ENCODE results near the gene OR1Q1.
"Not testable (repeated sequence)": the region's sequence is repeated elsewhere in the genome, so short reads cannot be mapped to it uniquely, and the experiment has no call there.

The OR1Q1 gene

DNA sequence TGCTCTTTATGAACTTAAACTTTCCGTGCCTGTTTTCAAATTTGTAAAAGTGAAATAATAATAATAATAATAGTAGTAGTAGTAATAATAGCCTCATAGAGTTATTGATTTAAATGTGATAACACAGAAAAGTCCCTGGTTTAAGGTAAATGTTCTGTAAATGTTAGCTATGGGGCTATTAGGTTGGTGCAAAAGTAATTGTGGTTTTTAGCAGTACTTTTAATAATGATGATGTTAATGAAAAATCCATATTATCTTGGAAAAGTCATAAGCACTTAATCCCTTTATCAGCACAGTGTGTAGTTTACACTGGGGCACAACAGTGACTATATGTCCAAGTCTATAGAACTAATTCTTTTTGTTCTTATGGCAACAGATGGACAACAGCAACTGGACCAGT, at the start of gene OR1Q1:
OR1Q1 (plus strand) TSS at position 377 of the 400 bp plus-strand sequence; CDS start at position 377, 0 bp downstream.
- no peak within 1 kb of the TSS for H3K4me3 ChIP-seq (ENCODE audit: low read depth, low read length)
- DNase-seq (ENCODE audit: low read depth), result no peak
- TF ChIP-seq, protein P1, sequence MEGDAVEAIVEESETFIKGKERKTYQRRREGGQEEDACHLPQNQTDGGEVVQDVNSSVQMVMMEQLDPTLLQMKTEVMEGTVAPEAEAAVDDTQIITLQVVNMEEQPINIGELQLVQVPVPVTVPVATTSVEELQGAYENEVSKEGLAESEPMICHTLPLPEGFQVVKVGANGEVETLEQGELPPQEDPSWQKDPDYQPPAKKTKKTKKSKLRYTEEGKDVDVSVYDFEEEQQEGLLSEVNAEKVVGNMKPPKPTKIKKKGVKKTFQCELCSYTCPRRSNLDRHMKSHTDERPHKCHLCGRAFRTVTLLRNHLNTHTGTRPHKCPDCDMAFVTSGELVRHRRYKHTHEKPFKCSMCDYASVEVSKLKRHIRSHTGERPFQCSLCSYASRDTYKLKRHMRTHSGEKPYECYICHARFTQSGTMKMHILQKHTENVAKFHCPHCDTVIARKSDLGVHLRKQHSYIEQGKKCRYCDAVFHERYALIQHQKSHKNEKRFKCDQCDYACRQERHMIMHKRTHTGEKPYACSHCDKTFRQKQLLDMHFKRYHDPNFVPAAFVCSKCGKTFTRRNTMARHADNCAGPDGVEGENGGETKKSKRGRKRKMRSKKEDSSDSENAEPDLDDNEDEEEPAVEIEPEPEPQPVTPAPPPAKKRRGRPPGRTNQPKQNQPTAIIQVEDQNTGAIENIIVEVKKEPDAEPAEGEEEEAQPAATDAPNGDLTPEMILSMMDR (IDR thresholded peaks at IDR 0.05; ENCODE audit: control insufficient read depth, extremely low read depth, insufficient read depth), result no peak

DNA sequence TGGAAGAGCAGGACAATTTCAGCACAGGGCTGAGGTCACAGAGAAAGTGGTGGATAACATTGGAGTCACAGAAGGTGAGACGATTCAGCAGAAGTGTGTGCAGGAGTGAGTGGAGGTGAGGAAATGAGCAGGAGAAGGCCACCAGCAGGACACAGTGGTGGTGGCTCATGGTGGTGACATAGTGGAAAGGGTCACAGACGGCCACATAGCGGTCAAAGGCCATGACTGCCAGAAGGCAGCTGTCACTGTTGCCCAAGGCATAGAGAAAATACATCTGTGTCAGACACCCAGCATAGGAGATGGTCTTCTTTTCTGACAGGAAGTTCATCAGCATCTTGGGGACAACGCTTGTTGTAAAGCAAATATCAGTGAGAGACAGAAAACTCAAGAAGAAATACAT, 46.6 kb upstream of the OR1Q1 start:
- no peak overlapping the region for H3K4me3 ChIP-seq (ENCODE audit: low read depth, low read length)
- no peak for DNase-seq (ENCODE audit: low read depth)
- TF ChIP-seq, protein P1 (IDR thresholded peaks at IDR 0.05; ENCODE audit: control insufficient read depth, extremely low read depth, insufficient read depth), result no peak

DNA sequence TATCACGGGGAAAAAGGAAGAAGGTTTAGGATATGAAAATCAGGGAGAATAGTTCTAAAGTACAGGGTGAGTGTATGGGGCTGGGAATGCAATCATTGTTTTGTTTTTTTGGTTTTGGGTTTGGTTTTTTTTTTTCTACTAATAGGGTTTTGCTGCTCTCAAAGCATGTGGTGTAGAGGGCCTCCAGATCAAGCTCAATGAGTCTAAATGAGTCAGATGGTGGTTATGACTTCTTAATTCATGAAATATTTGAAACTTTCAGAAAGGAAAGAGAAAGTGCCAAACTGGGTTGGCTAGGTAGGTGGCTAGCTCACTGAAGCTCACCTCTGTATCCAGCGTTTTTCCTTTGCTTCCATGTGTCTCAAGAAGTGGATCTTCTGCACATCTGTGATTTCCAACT, 42.1 kb upstream of the OR1Q1 start:
- H3K4me3 ChIP-seq (ENCODE audit: low read depth, low read length), result no peak overlapping the region
- DNase-seq (ENCODE audit: low read depth), result no peak
- TF ChIP-seq, protein P1 (IDR thresholded peaks at IDR 0.05; ENCODE audit: control insufficient read depth, extremely low read depth, insufficient read depth), result no peak

DNA sequence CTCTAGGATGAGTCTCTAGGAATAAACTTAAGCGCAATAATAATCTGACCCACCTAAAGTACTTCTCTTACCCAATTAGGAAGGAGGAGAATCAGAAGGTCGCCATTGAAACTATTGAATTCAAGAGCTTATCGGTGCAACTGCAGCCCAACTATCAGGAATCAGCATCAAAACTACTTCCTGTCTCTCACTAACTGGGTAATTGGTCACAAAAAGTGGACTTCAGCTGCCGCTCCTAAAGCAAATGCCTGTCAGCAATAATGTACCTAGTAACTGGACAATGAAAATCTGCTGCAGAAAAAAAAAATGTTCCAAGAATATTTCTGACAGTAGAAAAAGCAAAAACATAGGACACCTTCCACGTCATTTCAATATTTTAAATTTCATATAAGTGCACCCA, 34.7 kb upstream of the OR1Q1 start:
- H3K4me3 ChIP-seq (ENCODE audit: low read depth, low read length), result no peak overlapping the region
- DNase-seq (ENCODE audit: low read depth), result no peak
- TF ChIP-seq, protein P1 (IDR thresholded peaks at IDR 0.05; ENCODE audit: control insufficient read depth, extremely low read depth, insufficient read depth), result no peak

DNA sequence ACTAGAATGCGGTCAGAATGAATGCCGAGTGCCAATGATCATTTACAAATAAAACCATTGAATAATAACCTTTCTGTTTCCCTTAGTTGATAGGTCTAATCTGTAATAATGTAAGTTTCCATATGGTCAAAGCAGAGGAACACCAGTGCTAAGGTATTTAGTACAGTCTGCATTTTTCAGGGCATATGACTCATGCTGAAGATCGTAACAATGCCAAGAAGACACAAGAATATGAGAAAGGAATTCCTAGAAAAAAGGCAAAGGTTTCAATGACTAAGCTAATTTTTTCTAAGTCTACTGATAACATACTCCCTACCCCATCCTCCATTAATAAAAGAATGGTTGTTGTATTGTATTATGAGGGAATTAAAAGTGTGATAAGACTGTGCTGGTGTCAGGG, 34.2 kb upstream of the OR1Q1 start:
- DNase-seq (ENCODE audit: low read depth), result no peak
- TF ChIP-seq, protein P1 (IDR thresholded peaks at IDR 0.05; ENCODE audit: control insufficient read depth, extremely low read depth, insufficient read depth), result no peak

GRCh38 chr9:122583284-122583683, 31.3 kb upstream of the OR1Q1 start, which contains the start of gene OR1L8:
TSS of gene OR1L8 (minus strand) at chr9:122583384. CDS start at chr9:122568477, 14,907 bp downstream.
- not testable (repeated sequence) for H3K4me3 ChIP-seq (ENCODE audit: low read depth, low read length); DNase-seq (ENCODE audit: low read depth)

More for the DNA sequence above, 34.2 kb upstream of the OR1Q1 start:
- H3K4me3 ChIP-seq (ENCODE audit: low read depth, low read length), result no peak overlapping the region

GRCh38 chr9:122605691-122606090, 8.8 kb upstream of the OR1Q1 start:
- TF ChIP-seq, protein P1 (IDR thresholded peaks at IDR 0.05; ENCODE audit: control insufficient read depth, extremely low read depth, insufficient read depth), result no peak
- H3K4me3 ChIP-seq (ENCODE audit: low read depth, low read length), result no peak overlapping the region
- DNase-seq (ENCODE audit: low read depth), result no peak
